GM12801 (cell line): Measurements from ENCODE around the gene SDK1.

Experiments
- TF ChIP-seq, protein P1 (sequence below): IDR thresholded peaks from one replicate; pipeline ENCODE4 v1.5.1; 2011; ENCODE audit warnings: control low read depth; ENCODE audit not compliant: insufficient read length; ENCODE audit errors: extremely low read depth

The SDK1 gene

DNA sequence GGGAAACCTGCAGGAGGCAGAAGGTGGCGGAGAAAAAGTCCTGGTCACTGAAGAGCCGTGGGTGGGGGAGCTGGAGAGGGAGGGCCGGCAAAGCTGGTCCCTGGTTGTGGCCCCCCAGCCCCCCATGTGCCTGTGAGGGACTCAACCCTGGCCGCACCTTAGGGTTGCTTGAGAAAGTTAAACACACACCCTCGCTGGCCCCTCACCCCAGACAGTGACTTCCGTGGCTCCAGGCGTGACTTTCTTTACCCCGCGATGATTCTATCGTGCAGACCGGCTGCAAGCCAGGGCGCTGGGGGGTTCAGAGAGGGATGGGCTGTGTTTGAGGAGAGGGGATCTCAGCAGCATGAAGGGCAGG, 933.4 kb downstream of the SDK1 start:
- TF ChIP-seq, protein P1, sequence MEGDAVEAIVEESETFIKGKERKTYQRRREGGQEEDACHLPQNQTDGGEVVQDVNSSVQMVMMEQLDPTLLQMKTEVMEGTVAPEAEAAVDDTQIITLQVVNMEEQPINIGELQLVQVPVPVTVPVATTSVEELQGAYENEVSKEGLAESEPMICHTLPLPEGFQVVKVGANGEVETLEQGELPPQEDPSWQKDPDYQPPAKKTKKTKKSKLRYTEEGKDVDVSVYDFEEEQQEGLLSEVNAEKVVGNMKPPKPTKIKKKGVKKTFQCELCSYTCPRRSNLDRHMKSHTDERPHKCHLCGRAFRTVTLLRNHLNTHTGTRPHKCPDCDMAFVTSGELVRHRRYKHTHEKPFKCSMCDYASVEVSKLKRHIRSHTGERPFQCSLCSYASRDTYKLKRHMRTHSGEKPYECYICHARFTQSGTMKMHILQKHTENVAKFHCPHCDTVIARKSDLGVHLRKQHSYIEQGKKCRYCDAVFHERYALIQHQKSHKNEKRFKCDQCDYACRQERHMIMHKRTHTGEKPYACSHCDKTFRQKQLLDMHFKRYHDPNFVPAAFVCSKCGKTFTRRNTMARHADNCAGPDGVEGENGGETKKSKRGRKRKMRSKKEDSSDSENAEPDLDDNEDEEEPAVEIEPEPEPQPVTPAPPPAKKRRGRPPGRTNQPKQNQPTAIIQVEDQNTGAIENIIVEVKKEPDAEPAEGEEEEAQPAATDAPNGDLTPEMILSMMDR, result no peak

DNA sequence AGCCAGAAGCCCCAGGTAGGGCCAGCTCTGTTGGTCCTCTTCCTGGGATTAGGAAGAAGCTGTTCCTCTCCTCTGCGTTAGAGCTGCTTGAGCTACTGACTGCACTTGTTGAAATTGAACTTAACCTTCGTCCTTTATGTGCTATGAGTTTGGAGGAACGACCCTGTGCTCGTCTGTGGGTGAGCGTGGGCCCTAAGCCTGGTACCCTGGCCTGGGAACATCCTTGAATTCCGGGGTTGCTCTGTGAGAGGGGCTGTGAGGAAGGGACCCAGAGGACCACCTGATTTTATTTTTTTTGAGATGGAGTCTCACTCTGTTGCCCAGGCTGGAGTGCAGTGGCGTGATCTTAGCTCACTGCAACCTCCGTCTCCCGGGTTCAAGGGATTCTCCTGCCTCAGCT, 933.8 kb downstream of the SDK1 start:
- TF ChIP-seq, protein P1, result no peak

DNA sequence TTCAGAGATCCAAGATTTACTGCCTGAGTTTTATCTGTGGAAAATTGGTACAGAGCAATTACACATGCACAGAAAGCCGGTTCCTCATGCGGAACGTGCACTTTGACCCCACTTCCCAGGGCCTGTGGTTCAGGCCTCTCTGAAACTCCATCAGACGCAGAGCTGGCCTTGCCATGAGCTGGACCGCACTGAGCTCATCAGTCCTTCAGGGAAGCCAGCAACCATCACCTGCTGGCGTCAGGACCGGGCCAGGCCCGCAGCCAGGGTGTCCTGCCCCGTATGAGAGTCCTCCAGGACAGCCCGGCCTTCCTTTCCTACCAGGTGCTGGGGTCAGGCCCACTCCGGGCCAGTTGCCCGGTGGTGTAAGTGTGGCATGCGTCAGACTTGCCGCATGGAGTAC, 934.5 kb downstream of the SDK1 start:
- TF ChIP-seq, protein P1, result no peak

DNA sequence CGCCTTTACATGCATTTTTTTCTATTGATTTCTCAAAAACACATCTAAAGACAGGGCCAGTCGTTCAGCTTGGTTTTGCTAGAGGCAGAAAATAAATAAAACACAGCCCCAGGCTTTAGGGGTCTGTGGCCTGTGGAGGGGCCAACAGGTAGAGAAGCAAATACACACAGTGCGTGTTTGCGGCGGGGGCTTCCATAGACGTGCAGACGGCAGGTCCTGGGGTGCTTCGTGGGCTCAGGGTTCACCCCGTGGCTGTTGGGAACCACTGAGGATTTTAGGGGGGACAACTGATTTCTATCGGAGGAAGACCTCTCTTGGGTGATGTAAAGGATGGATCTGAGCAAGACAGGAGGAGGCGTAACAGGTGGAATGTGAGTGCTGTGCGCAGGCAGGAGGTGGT, 935.3 kb downstream of the SDK1 start:
- TF ChIP-seq, protein P1, result no peak

DNA sequence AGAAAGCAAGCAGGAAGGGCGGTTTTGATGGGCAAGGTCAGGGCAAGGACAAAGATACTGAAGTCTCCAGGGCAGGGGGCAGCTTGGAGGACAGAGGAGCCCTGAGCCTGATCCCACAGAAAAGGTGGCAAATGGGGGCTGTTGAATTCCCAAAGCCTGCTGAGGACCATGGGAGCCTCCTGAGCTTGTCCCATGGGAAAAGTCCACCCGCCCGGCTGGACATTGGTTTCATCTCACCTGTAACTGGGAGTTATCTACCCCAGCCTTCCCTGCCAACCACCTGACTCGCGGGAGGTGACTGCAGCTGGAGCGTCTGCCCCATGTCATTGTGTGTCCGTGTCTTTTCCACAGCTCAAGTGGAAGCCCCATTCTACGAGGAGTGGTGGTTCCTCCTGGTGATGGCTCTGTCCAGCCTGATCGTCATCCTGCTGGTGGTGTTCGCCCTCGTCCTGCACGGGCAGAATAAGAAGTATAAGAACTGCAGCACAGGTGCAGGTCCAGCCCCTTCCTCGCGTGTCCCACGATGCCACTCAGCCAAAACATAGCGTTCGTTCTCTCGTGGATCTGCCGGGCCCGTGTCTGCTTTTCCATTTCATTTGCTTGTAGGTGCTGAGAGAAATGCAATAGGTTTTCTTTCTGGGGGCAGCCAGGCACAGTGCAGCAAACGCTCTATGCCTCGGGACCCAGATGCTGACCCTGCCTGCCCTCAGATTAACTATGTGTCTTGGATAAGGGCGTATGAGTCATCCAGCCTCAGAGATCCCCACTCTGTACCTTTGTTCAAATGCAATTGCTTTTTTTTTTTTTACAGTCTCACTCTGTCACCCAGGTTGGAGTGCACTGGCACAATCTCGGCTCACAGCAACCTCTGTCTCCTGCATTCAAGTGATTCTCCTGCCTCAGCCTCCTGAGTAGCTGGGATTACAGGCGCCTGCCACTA, 936.5 kb downstream of the SDK1 start:
- TF ChIP-seq, protein P1, result no peak

- TF ChIP-seq, protein P1, result no peak
These were observed 937.8 kb downstream of the SDK1 start for GRCh38 chr7:4238861-4239260.

DNA sequence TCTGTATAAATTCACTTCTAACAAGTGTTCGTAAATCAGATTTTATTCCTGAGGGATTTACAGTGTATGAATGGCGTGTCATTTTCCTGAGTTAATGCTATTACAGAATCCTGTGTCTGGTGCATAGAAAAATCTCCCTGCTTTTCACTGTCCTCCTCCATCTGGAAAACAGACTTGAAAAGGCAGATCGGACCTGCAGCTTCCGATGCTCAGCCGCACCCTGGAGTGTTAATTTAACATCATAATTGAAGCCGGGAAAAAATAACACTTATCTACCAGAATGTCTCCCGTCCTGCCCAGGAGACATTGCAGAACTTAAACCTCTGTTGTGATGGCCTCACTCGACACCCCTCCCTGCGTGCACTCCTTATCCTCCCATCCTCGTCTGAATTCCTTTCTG, 939.0 kb downstream of the SDK1 start:
- TF ChIP-seq, protein P1, result no peak
